OCI-LY1 (cell line): ENCODE data around the gene UPK3BL1.
"Not testable (repeated sequence)": the region's sequence is repeated elsewhere in the genome, so short reads cannot be mapped to it uniquely, and the experiment has no call there.

Source experiments
- H2AFZ ChIP-seq: fragments of 200-600 bp; sonication (generic), shearing (Covaris generic); 2 replicates; pipeline ENCODE4 v1.6.0; 2014; ENCODE audit warnings: antibody characterized with exemption, mild to moderate bottlenecking, low read length
- H3F3A ChIP-seq: fragments of 200-600 bp; sonication (generic), shearing (Covaris generic); 2 replicates; pipeline ENCODE4 v1.6.0; 2014; ENCODE audit warnings: mild to moderate bottlenecking, antibody characterized with exemption, low read length, moderate library complexity; ENCODE audit not compliant: insufficient read depth
- H3K27ac ChIP-seq: fragments of 200-600 bp; sonication (generic); 2 replicates; pipeline ENCODE4 v1.5.1; 2014; ENCODE audit warnings: low read length, mixed run types, mild to moderate bottlenecking, low read depth; ENCODE audit not compliant: poor library complexity, severe bottlenecking
- H3K27me3 ChIP-seq: fragments of 200-600 bp; sonication (generic); 2 replicates; pipeline ENCODE4 v1.6.0; 2014; ENCODE audit warnings: antibody characterized with exemption, mild to moderate bottlenecking, low read length, moderate library complexity; ENCODE audit not compliant: insufficient read depth
- H3K36me3 ChIP-seq: fragments of 200-600 bp; sonication (generic); 2 replicates; pipeline ENCODE4 v1.6.1; 2014; ENCODE audit warnings: mild to moderate bottlenecking, antibody characterized with exemption, low read length, moderate library complexity, mixed read lengths; ENCODE audit not compliant: insufficient read depth
- H3K4me1 ChIP-seq: fragments of 200-600 bp; sonication (generic); 2 replicates; pipeline ENCODE4 v1.5.1; 2014; ENCODE audit warnings: mild to moderate bottlenecking, low read length, moderate library complexity; ENCODE audit not compliant: insufficient read depth, severe bottlenecking
- H3K4me2 ChIP-seq: fragments of 200-600 bp; sonication (generic), shearing (Covaris generic); 2 replicates; pipeline ENCODE4 v1.6.1; 2014; ENCODE audit warnings: low read length
- H3K4me3 ChIP-seq: fragments of 200-600 bp; sonication (generic); 2 replicates; pipeline ENCODE4 v1.5.1; 2014; ENCODE audit warnings: low read length, low read depth, mild to moderate bottlenecking, mixed read lengths; ENCODE audit not compliant: poor library complexity, severe bottlenecking
- H3K79me2 ChIP-seq: fragments of 200-600 bp; shearing (Covaris generic); 2 replicates; pipeline ENCODE4 v1.6.1; 2016; ENCODE audit warnings: mixed run types, low read length, mixed read lengths; ENCODE audit not compliant: insufficient read depth
- H3K9ac ChIP-seq: fragments of 200-600 bp; sonication (generic), shearing (Covaris generic); 2 replicates; pipeline ENCODE4 v1.6.1; 2014; ENCODE audit warnings: mild to moderate bottlenecking, low read length, mixed read lengths
- H3K9me2 ChIP-seq: fragments of 200-600 bp; sonication (generic), shearing (Covaris generic); 2 replicates; pipeline ENCODE4 v1.6.1; 2014; ENCODE audit warnings: low read depth, mild to moderate bottlenecking, low read length, mixed read lengths
- H3K9me3 ChIP-seq: fragments of 200-600 bp; shearing (Covaris generic); 2 replicates; pipeline ENCODE4 v1.6.1; 2014; ENCODE audit warnings: low read length, mixed read lengths
- H4K20me1 ChIP-seq: fragments of 200-600 bp; sonication (generic), shearing (Covaris generic); 2 replicates; pipeline ENCODE4 v1.6.0; 2016; ENCODE audit warnings: mild to moderate bottlenecking, low read length; ENCODE audit not compliant: insufficient read depth

UPK3BL1 gene

DNA sequence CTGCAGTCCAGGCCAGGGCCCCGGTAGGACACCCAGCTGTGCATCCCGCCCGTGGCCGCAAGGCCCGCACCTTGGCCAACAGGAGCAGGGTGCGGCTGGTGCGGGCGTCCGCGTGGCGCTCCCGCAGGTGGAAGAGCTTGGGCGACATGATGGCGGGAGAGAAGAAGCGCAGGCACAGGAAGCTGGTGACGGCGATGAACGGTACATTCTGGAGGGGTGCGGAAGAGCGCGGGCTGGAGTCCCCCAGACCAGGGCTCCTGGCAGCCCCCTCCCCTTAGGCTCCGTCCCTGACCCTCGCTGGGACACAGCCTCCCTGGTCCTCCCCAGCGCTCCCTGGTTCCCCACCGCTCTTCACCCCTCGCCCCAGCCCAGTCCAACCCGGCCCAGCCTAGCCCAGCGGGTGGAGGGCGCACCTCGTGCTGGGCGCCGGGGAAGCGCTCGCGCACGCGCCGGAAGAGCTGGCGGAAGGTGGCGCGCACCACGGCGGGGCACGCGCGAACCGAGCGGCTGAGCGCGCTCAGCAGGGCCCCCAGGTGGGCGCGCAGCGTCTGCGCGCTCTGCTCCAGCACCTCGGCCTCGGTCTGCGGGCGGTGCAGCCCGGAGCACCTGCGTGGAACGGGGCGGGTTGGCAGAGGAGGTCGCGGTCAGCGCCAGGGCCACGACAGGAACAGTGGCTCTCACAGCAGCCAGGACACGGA, 48.8 kb downstream of the UPK3BL1 start:
- not testable (repeated sequence) for H3K9me3 ChIP-seq, H3K4me3 ChIP-seq, H4K20me1 ChIP-seq, H3F3A ChIP-seq, H3K9ac ChIP-seq, H2AFZ ChIP-seq, H3K4me1 ChIP-seq, H3K79me2 ChIP-seq, H3K4me2 ChIP-seq, H3K27ac ChIP-seq, H3K27me3 ChIP-seq, H3K36me3 ChIP-seq, H3K9me2 ChIP-seq

DNA sequence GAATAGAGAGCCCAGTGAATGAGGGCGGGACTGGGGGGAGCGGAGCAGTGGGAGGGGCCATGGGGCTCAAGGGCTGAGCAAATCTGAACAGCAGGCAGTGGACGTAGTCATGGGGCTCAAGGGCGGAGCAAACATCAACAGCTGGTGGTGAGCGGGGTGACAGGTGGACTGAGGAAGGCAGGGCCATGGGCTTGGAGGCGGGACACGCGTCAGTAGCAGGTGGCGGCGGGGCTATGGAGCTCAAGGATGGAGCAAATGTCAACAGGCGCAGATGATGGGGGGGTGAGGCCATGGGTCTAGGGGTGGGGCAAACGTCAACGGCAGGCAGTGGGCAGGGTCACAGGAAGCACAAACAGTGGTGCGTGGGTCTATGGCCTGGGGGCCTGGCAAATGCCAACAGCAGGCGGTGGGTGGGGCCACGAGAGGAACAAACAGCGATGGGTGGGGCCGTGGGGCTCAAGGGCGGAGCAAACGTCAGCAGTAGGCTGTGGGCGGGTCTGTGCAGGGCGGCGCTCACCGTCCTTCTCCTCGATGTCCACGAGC, 50.0 kb downstream of the UPK3BL1 start:
- H3K36me3 ChIP-seq, H3K4me2 ChIP-seq, H3K4me3 ChIP-seq, H3F3A ChIP-seq, H3K79me2 ChIP-seq, H3K27ac ChIP-seq, H3K9me2 ChIP-seq, H2AFZ ChIP-seq, H4K20me1 ChIP-seq, H3K27me3 ChIP-seq, H3K9me3 ChIP-seq, H3K4me1 ChIP-seq, H3K9ac ChIP-seq: not testable (repeated sequence)

DNA sequence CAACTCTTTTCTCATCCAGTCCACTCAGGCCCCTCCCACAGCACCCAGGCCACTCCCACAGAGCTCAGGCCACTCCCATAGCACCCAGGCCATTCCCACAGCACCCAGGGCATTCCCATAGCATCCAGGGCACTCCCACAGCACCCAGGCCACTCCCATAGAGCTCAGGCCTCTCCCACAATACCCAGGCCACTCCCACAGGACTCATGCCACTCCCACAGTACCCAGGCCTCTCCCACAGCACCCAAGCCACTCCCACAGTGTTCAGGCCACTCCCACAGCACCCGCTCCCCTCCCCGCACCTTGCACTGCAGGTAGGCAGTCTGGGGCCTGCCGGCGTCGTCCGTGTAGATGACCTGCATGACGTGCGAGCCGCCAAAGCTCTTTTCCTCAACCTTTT, 52.7 kb downstream of the UPK3BL1 start:
- H3K4me1 ChIP-seq, H3K36me3 ChIP-seq, H3K27ac ChIP-seq, H3K4me2 ChIP-seq, H3F3A ChIP-seq, H3K79me2 ChIP-seq, H3K9me2 ChIP-seq, H4K20me1 ChIP-seq, H3K4me3 ChIP-seq, H3K9me3 ChIP-seq, H3K27me3 ChIP-seq, H3K9ac ChIP-seq, H2AFZ ChIP-seq: not testable (repeated sequence)
